HG03064 (cell line): ENCODE results near the gene MRPL28.
"Not testable (repeated sequence)": the region's sequence is repeated elsewhere in the genome, so short reads cannot be mapped to it uniquely, and the experiment has no call there.

Experiments
- ATAC-seq: cut with Tn5 transposase; IDR thresholded peaks from one replicate; pipeline ENCODE4 v1.9.1; 2021; ENCODE audit warnings: low read depth; ENCODE audit not compliant: unreplicated experiment

MRPL28 gene

DNA sequence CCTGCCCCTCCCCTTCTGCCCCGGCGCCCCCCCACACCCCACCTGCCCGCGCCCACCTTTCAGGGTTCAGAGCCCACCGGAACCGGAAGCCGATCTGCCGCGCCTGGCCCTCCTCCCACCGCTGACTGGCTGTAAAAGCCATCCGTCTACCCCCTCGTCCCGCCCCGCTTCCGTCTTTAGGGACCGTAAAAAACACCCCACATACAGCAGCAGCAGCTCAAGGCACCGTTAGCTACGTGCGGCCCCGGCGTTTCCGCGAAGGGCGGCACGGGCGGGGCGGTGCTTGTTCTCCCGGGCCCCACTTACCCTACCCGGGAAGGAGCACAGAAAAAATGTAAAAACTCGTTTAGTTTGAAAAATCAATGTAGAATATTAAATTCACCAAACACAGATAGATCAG lies at the start of gene MRPL28:
Gene MRPL28, minus strand, starts transcription at position 96 of the 400 bp plus-strand sequence. CDS start 320 bp downstream, outside the sequence.
- no peak for ATAC-seq

DNA sequence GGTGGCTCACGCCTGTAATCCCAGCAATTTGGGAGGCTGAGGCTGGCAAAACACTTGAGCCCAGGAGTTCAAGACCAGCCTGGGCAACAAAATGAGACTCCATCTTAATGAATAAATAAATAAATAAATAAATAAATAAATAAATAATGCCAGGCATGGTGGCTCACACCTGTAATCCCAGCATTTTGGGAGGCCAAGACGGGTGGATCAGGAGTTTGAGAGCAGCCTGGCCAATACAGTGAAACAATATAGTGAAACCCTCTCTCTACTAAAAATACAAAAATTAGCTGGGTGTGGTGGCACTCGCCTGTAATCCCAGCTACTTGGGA lies 44.8 kb upstream of the MRPL28 start:
- not testable (repeated sequence) for ATAC-seq

DNA sequence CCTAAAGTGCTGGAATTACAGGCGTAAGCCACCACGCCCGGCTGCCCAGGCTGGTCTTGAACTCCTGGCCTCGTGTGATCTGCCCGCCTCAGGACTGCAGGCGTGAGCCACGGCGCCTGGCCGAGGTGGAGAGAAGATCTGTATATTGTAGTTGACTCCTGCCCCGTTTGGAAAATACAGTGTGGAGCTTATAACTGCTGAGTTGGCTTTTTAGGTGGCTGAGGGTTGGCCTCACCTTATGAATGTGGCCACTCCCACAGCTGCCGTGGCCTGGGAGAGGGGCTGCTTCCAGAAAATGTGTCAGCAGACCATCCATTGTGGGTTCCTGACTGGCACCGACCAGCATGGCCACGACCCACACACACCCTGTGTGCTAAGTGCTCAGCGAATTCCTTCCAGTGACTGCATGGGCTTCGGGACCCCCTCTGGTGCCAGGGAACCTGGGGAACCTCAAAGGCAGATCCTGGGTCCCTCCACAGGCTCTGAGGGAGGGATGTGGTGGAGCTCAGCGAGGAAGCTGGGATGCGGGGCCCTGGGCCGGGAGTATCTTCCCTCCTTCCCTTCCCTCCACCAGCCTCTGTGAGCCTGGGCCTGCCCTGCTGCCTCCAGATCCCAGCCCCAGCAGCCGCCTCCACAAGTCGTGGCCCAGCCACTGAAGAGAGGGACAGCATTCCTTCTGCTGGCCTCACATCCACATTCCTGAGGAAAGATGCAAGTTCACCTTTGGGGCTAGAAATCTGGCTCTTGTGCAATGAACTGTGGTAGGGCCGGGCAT lies 44.2 kb upstream of the MRPL28 start:
- no peak for ATAC-seq

DNA sequence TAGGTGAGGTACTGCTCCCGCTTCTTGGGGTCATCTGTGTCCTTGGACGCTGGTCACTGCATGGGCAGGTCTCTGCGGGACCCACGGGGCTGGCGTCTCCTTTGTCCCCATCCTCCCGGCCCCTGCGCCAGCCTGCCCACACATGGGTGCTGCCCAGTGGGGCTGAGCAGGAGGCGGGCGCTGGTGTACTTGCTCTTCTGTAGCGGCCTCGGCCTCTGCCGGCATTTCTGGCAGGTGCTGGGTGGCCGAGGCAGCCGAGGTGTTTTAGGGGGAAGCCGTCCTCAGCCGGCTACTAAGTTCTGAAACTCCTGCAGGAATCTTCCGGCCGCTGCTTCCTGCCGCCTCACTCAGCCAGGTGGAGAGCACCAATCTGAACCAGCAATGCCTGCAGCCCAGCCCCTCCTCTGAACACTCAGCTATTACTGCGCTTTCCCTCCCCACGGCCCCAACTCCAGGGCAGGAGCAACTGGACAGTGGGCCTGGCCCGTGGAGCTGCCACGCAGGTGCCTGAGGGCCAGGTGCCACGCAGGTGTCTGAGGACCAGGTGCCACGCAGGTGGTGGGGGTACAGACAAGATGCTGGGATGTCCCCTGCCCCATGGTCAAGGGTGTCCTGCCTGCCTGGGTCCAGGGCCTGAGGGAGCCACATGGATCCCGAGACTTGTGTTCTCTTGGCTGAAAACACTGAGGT lies 41.4 kb upstream of the MRPL28 start:
- ATAC-seq: no peak

DNA sequence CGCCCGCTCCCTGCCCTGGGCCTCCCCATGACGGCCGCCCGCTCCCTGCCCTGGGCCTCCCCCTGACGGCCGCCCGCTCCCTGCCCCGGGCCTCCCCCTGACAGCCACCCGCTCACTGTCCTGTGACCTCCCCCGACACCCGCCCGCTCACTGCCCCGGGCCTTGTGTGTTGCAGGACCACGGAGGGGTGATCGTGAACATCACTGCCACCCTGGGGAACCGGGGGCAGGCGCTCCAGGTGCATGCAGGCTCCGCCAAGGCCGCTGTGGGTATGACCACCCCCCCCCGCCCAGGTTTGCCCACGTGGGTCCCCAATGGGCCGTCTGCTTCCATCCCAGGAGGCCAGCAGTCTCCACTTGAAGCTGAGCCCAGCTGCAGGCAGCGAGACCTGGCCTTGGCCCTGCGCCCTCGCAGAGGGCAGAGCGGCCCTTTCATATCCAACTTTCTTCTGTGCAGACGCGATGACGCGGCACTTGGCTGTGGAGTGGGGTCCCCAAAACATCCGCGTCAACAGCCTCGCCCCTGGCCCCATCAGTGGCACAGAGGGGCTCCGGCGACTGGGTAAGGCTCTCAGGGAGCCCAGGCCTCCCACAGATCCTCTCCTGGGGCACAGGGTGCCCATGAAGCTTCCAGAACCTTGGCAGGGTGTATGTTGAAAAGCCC lies 40.3 kb upstream of the MRPL28 start:
- ATAC-seq: no peak

DNA sequence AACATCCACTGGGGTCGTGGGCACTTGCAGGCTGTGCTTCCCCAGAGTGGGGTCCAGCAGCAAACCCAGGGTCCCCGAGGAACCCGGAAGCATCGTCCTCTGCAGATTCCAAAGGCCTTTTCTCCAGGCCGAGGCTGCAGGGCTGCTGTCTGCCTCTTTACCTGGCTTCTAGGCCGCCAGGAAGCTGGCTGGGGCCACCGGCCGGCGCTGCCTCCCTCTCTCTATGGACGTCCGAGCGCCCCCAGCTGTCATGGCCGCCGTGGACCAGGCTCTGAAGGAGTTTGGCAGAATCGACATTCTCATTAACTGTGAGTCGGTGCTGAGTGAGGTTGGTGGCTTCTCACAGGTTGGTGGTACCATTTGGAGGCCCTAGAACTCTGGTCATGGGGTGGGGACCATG lies 36.9 kb upstream of the MRPL28 start:
- no peak for ATAC-seq

DNA sequence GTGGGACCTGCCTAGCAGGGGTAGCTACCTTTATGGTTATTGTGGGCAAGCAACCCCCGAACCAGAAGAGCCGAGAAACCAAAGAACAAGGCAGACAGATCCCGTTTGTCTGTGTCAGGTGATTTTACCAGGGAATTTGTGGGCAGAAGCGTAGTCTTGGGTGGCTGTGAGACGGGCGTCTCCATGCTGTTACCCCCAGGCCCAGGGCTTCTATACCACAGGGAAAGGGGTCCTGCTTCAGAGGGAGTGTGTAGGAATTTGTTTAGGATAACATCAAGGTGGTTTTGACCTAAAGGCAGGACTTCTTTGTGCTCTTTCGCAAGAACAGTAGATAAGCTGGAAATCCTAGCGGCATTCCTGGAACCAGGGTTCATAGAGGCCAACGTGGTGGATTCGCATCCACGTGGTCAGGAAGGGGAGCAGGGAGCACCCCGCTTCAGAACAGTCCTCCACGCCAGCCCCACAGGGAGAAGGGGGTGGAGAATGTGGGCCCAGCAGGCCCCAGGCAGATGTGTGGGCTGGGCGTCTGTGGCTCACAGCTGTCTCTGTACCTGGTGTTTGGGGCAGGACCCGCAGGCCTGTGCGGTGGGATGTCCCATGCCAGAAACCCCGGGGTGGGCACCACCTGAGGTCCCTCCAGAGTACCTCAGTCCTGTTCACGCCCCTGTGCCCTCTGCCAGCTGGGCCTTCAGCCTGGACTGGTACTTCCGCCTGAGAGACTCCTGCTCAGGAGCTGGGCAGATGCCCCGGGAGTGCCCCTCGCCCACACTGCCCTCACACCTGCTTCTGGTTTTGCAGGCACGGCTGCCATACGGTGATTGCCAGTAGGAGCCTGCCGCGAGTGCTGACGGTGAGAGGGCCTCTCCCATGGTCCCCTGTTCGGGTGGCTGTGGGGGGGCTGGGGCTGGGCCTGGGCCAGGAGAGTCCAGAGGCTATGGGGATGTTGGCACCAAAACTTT lies 35.5 kb upstream of the MRPL28 start:
- ATAC-seq: no peak

DNA sequence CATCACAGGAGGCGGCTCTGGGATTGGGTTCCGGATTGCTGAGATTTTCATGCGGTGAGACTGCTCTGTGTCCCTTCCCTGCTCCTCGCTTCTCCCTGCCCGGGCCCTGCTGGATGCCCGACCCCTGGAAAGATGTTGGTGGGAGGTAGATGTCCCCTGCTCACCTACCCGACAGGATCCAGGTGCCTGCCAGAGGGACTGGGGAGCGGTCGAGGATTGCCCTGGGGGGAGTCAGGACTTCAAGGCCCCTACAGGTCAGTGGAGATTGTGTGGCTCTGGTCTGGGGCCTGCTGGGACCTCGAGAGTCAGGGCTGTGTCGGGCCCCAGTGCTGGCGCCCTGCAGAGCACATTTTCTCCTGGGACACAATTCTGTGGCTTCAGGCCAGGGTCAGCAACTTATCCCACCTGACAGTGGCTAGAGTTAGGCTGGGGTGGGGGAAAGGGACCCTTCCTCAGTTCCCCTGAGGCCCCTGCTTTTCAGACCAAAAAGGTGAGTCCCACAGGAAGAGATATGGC lies 34.7 kb upstream of the MRPL28 start:
- ATAC-seq: no peak

DNA sequence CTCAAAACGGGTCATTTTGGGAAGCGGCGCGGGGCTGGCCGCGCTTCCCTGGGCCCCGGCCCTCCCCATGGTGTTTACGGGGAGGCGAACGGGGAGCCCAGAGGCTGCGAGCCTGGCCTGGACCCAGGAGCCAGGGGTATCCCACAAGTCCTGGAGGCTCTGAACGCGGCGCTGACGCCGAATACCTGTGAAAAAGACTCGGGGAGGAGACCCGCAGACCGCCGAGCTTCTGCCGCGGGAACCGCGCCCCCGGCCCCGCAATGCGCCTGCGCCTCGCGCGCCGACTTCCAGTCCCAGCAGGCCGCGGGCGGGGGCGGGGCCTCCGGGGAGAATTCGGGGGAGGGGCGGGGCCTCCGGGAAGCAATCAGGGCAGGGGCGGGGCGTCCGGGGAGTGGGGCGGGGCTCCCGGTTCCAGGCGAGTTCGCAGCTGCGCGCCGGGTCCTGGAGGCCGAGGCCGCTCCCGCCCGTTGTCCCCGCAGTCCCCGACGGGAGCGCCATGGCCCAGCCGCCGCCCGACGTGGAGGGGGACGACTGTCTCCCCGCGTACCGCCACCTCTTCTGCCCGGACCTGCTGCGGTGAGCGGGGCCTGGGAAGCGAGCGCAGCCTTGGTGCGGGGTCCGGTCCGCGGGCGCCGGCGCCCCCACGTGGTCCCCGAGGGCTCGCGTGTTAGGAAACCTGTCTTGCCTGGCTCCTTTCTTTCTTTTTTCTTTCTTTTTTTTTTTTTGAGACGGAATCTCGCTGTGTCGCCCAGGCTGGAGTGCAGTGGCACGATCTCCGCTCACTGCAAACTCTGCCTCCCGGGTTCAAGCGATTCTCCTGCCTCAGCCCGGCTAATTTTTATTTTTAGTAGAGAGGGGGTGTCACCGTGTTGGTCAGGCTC lies 31.4 kb upstream of the MRPL28 start, which contains the start of gene DECR2:
Gene DECR2, plus strand, starts transcription at position 418 of the 881 bp plus-strand sequence. Its CDS starts 79 bp downstream, at position 497.
- peak; percentile 40 for ATAC-seq

DNA sequence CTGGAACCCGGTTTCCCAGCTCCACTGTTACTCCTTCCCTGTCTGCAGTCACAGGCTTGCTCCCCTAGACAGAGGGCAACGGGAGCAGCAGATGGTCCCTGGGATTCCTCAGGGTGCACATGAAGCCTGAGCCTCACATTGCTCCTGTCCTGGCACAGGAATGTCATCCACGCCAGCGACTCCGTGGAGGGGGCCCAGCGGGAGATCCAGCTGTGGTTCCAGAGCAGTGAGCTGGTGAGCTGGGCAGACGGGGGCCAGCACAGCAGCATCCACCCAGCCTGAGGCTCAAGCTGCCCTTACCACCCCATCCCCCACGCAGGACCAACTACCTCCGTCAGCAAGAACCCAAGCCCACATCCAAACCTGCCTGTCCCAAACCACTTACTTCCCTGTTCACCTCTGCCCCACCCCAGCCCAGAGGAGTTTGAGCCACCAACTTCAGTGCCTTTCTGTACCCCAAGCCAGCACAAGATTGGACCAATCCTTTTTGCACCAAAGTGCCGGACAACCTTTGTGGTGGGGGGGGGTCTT lies 29.8 kb upstream of the MRPL28 start:
- ATAC-seq: no peak

DNA sequence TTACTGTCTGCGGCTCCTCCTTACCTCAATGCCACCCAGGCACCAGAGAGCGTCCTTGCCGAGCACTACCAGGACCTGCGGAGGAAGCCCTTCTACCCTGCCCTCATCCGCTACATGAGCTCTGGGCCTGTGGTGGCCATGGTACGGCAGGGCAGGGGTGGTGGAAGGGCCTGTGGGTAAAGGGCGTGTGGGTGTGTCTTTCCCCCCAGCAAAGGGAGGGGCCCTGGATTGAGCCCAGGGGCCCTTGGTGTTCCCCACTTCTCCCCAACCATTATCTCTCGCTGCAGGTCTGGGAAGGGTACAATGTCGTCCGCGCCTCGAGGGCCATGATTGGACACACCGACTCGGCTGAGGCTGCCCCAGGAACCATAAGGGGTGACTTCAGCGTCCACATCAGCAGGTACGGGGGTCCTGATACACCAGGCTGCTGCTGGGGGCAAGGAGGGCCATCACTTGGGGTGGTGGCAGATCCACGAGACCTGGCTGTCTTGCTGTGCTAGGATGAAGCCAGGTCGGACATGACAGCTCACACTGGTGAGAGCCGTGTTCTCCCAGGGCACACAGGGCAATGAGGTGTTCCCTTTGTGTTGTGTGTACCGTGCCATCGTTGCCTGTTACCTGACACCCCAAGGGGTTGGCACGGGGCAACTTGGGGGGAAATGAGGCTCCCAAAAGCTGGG lies 29.1 kb upstream of the MRPL28 start:
- ATAC-seq: no peak

DNA sequence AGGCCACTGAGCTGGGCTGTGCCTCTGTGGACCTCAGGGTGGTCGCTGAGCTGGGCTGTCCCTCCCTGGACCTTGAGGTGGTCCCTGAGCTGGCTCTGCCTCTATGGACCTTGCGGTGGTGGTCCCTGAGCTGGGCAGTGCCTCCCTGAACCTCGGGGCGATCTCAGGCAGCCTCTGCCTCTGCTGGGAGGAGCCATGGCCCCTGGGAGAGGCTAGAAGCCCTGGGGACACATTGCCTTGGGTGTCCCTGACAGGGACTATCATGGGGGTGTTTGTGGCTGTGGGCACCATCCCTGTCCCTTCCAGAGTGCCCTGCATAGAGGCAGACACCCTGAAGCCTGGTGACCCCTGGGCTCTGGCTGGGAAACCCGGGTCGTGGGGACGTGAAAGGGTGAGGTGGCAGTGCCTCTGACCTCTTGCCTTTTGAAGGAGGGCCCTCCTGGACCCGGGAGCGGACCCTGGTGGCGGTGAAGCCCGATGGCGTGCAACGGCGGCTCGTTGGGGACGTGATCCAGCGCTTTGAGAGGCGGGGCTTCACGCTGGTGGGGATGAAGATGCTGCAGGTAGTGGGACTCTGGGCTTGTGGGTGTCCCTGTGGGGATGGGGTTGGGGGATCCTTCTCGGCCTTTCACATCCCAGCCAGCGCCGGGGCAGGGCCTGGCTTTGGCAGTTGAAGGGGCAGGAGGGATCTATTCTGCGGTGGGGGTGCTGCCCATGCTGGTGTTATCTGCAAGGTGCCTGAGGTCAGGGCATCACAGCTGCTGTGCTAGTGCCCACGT lies 28.4 kb upstream of the MRPL28 start:
- ATAC-seq: no peak

DNA sequence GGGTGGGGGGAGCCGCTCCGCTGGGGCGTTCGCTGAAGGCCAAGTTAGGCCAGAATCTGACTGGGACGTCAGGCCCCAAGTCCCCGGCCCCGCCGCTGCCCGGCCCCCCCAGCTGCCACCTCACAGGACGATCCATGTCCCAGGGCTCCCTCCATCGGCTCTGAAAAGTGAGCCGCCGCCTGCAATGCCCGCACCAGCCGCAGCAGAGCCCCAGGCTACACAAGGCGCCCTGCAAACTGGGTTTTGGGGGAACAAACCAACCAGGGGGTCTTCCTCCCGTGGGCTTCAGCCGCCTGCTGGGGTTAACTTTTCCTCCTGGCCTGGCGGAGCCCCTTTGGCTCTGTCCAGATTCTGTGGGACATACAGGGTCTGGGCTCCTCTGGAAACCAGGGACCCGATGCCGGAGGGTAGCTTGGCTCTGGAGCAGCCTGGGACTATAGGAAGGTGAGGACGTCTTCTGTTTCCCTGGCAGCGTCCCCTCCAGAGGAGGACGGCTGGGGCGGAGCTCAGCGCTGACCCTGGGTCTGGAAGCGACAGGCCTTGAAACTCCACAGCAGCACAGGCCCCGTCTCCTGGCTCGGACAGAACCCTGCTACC lies 27.5 kb upstream of the MRPL28 start:
- ATAC-seq: no peak

DNA sequence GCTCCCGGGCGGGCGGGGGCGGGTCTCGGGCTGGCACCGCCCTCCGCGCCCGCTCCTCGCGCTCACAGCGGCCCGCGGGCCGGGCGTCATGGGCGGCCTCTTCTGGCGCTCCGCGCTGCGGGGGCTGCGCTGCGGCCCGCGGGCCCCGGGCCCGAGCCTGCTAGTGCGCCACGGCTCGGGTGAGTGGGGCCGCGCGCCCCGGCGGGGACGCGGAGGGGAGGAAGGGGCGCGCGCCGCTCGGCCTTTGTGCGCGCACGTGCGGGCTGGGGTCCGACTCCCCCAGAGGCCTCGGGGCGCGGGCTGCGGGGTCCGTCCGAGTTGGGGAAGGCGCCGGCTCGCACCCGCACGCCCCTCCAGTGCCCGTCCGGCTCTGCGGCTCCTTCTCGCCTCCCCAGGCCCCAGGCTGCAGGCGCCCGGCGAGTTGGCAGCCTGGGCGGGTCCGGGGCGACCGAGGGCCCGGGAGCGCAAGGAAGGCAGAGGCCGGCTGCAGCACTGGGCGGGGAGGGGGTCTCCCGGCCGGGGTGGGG lies 26.9 kb upstream of the MRPL28 start, which contains the start of gene NME4:
Gene NME4, plus strand, starts transcription at position 65 of the 527 bp plus-strand sequence. Its CDS starts 24 bp downstream, at position 89.
- no peak for ATAC-seq

DNA sequence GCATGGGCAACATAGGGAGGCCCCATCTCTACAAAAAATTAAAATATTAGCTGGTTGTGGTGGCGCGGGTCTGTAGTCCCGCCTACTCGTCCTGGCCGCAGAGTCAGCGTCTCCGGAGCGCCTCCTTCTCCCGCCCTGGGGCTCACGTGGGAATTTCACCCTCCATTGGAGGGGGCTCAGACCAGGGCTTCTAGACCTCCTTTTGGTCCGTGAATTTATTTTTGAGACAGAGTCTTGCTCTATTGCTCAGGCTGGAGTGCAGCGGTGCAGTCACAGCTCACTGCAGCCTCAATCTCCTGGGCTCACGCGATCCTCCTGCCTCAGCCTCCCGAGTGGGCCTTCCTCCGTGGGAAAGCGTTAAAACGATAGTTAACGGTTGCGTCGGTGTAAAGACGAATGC lies 26.3 kb upstream of the MRPL28 start:
- ATAC-seq: no peak

DNA sequence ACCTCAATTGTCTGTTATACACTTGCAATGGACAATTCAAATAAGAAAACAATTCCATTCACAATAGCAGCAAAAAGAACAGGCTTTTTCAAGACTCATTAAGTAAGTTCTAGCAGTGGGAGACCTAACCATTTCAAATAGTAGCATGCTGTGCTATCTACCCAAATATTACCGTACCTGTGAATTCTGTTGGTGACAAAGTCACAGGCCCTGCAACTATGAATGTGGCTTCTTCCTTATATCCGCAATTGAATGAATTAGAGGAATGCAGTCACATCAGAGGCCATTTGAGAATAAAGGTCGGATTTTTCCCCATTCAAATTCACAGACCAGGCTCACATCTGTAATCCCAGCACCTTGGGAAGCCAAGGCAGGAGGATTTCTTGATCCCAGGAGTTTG lies 25.9 kb upstream of the MRPL28 start:
- ATAC-seq: no peak

DNA sequence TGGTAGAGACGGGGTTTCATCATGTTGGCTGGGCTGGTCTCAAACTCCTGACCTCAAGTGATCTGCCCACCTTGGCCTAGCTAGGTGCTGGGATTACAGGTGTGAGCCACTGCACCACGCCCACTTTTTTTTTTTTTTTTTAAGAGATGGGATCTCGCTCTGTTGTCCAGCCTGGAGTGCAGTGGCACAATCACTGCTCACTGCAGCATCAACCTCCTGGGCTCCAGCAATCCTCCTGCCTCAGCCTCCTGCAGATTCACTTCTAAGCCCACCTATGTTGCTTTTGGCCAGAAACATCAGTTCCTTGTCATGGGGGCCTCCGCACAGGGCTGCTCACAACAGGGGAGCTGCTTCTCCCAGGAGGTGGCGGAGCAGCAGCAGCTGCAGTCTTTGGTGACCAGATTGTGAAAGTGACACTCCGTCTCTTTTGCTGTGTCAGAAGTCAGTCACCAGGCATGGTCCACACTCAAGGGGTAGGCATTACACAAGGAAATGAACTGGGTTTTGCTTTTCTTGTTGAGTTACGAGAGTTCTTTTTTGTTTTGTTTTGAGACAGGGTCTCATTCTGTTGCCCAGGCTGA lies 22.2 kb upstream of the MRPL28 start:
- no peak for ATAC-seq
